Middle frontal gyrus (tissue), 1 donor: ENCODE results near the gene TEAD3.

ENCODE experiments used
- DNase-seq: peaks from one replicate; pipeline ENCODE4 v3.0.0-alpha.2; 2015; ENCODE audit warnings: low spot score; ENCODE audit errors: extremely low spot score

Gene TEAD3

GRCh38 chr6:35512740-35513139, 15.9 kb upstream of the TEAD3 start, which contains the start of gene TULP1:
TSS of gene TULP1 (minus strand) at chr6:35512896. CDS start at chr6:35512858, 38 bp downstream.
- DNase-seq = no peak

- no peak for DNase-seq
These were observed 15.1 kb upstream of the TEAD3 start for GRCh38 chr6:35512006-35512405.

GRCh38 chr6:35511562-35511941, 14.7 kb upstream of the TEAD3 start:
- DNase-seq = no peak

- no peak for DNase-seq
These were observed 14.2 kb upstream of the TEAD3 start for GRCh38 chr6:35510916-35511561.

GRCh38 chr6:35508542-35508941, 11.7 kb upstream of the TEAD3 start:
- no peak for DNase-seq

GRCh38 chr6:35508027-35508426, 11.1 kb upstream of the TEAD3 start:
- DNase-seq = no peak

GRCh38 chr6:35507221-35507620, 10.3 kb upstream of the TEAD3 start:
- DNase-seq = no peak

- DNase-seq = no peak
These were observed 9.7 kb upstream of the TEAD3 start for GRCh38 chr6:35506536-35506935.

- DNase-seq = no peak
These were observed 9.1 kb upstream of the TEAD3 start for GRCh38 chr6:35505999-35506412.

GRCh38 chr6:35503534-35503933, 6.7 kb upstream of the TEAD3 start:
- no peak for DNase-seq

- no peak for DNase-seq
These were observed 4.9 kb upstream of the TEAD3 start for GRCh38 chr6:35501784-35502183.

- no peak for DNase-seq
These were observed 3.9 kb upstream of the TEAD3 start for GRCh38 chr6:35500782-35501181.

GRCh38 chr6:35499372-35499771, 2.5 kb upstream of the TEAD3 start:
- DNase-seq = no peak

GRCh38 chr6:35498422-35499067, 1.7 kb upstream of the TEAD3 start:
- no peak for DNase-seq

GRCh38 chr6:35497571-35498421, 917 bp upstream of the TEAD3 start:
- DNase-seq = no peak

- DNase-seq = no peak
These were observed 641 bp downstream of the TEAD3 start for GRCh38 chr6:35496036-35496840.

GRCh38 chr6:35495258-35496035, 1.4 kb downstream of the TEAD3 start:
- no peak for DNase-seq

- no peak for DNase-seq
These were observed 2.7 kb downstream of the TEAD3 start for GRCh38 chr6:35494161-35494563.

- no peak for DNase-seq
These were observed 3.4 kb downstream of the TEAD3 start for GRCh38 chr6:35493307-35493983.

- DNase-seq = no peak
These were observed 4.0 kb downstream of the TEAD3 start for GRCh38 chr6:35492974-35493284.
